Vagina (tissue), 2 donors: ENCODE measurements around the gene ADI1. TPM values are rescaled to one million over a fixed set of nuclear protein-coding genes. Genes with fewer than 3 reads are reported as not detected.
"Not testable (repeated sequence)": the region's sequence is repeated elsewhere in the genome, so short reads cannot be mapped to it uniquely, and the experiment has no call there.

ENCODE experiments used
- DNase-seq, 2 donors: peaks; one replicate each; pipeline ENCODE4 v3.0.0-alpha.2; 2017; ENCODE audit errors: extremely low spot score in 2 of 2
- H3K27ac ChIP-seq: fragments of 200-600 bp; sonication (generic); one replicate; pipeline ENCODE4 v1.5.1; 2019
- H3K27me3 ChIP-seq: fragments of 200-600 bp; sonication (generic); one replicate; pipeline ENCODE4 v1.5.1; 2019
- H3K36me3 ChIP-seq, 2 donors: fragments of 200-600 bp; sonication (generic); one replicate each; pipeline ENCODE4 v1.5.1; 2017 to 2019
- H3K4me1 ChIP-seq: fragments of 200-600 bp; sonication (generic); one replicate; pipeline ENCODE4 v1.5.1; 2019
- H3K4me3 ChIP-seq, 2 donors: fragments of 200-600 bp; sonication (generic); 1 replicate in 1 of 2; 2 replicates in 1 of 2; pipeline ENCODE4 v1.5.1; 2016 to 2019
- H3K9me3 ChIP-seq: fragments of 200-600 bp; sonication (generic); one replicate; pipeline ENCODE4 v1.5.1; 2019
- POLR2A ChIP-seq, 2 donors: fragments of 450-650 bp; IDR thresholded peaks; one replicate each; pipeline ENCODE4 v1.6.1; 2017; ENCODE audit warnings: antibody characterized with exemption in 2 of 2, mild to moderate bottlenecking in 2 of 2, moderate library complexity in 2 of 2
- POLR2AphosphoS5 ChIP-seq, 2 donors: sonication (generic); formaldehyde crosslinking; IDR thresholded peaks; one replicate each; pipeline ENCODE4 v1.9.0; 2017; ENCODE audit warnings: antibody characterized with exemption in 2 of 2, mild to moderate bottlenecking in 2 of 2, low read depth in 1 of 2; ENCODE audit not compliant: insufficient read depth in 1 of 2
- intact Hi-C: fragments of 100-400 bp; cut with DNase I; formaldehyde crosslinking; loops from one replicate; pipeline ENCODE4 v1.15.1; 2023
- total RNA-seq: library from RNA; depleted of rRNA; stranded (reverse); fragments of >200 nt; gene quantifications from one replicate; pipeline ENCODE4 v1.2.3, GENCODE V29; 2016
- TF ChIP-seq, protein P1 (sequence below), 3 experiments: fragments of 450-650 bp in 2 of 3; fragments of 200-600 bp in 1 of 3; sonication (generic) in 1 of 3; IDR thresholded peaks; one replicate each; pipeline ENCODE4 v1.5.1; 2017 to 2019; ENCODE audit warnings: antibody characterized with exemption in 3 of 3, mild to moderate bottlenecking in 2 of 3, moderate library complexity in 2 of 3

ADI1 gene
- total RNA-seq, 1 donor from 2014 or later = 26.3 TPM

DNA sequence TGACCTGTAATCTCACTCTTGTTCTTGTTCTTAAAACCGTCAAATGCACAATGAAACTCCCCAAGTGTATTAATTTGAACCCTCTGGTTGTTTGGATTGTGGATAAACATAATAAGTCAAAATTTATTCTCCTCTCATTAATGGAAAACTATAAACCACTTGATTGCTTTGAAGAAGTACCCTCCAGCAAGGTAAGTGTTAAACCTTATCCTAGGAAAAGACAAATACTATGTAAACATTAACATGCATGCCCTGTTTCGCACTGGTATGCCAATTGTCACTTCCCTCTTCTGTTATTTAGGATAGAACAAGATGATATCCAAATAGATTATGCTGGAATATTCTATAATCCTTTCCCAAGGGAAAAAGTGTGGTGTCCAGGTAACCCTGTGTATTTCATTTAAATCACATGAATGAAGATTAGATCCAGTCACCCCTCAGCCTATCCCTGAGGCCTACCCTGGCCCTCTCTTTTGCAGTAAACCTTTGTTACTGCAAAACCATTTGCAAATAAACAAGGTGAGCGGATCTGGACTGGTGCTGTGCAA lies 1.3 kb downstream of the ADI1 start:
- H3K36me3 ChIP-seq = peaks cover 0 to 10% of the 10 kb centered on the region in 2 donors
- H3K4me3 ChIP-seq = peak overlapping the region; percentile 69 to 82
- H3K27me3 ChIP-seq = no peaks in the 10 kb centered on the region
- H3K27ac ChIP-seq = peak overlapping the region; percentile 94
- intact Hi-C loops = no loop called here
- H3K4me1 ChIP-seq = peaks cover 13% of the 10 kb centered on the region
- no peak for DNase-seq
- no peak for TF ChIP-seq POLR2A (IDR thresholded peaks at IDR 0.05)
- TF ChIP-seq POLR2AphosphoS5 (IDR thresholded peaks at IDR 0.05; ENCODE audit: insufficient read depth in 1 of 2, low read depth in 1 of 2) = no peak
- TF ChIP-seq, protein P1, sequence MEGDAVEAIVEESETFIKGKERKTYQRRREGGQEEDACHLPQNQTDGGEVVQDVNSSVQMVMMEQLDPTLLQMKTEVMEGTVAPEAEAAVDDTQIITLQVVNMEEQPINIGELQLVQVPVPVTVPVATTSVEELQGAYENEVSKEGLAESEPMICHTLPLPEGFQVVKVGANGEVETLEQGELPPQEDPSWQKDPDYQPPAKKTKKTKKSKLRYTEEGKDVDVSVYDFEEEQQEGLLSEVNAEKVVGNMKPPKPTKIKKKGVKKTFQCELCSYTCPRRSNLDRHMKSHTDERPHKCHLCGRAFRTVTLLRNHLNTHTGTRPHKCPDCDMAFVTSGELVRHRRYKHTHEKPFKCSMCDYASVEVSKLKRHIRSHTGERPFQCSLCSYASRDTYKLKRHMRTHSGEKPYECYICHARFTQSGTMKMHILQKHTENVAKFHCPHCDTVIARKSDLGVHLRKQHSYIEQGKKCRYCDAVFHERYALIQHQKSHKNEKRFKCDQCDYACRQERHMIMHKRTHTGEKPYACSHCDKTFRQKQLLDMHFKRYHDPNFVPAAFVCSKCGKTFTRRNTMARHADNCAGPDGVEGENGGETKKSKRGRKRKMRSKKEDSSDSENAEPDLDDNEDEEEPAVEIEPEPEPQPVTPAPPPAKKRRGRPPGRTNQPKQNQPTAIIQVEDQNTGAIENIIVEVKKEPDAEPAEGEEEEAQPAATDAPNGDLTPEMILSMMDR (IDR thresholded peaks at IDR 0.05) = no peak
- H3K9me3 ChIP-seq = no peaks in the 10 kb centered on the region

DNA sequence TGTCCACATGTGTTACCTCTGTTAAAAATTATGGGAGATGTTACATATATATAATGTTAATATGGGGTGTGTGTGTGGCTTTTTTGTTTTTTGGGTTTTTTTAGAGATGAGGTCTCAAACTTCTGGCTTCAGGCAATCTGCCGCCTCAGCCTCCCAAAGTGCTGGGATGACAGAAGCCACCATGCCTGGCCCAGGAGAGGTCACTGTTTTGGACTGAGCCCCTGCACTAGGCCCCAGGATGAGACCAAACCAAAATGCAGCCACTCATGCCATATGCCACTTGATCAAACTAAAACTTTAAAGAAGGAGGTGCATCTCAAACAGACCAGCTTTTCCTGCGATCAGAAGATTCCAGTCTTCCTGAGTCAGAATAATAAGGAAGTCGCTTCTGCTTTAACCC lies 2.5 kb downstream of the ADI1 start:
- Histone ChIP-seq H3K9me3 (no peaks in the 10 kb centered on the region), H3K4me1 (peaks cover 13% of the 10 kb centered on the region), H3K4me3 (no peak overlapping the region), H3K36me3 (peaks cover 0 to 22% of the 10 kb centered on the region in 2 donors), H3K27me3 (no peaks in the 10 kb centered on the region), H3K27ac (no peak overlapping the region)
- TF ChIP-seq, protein P1 (IDR thresholded peaks at IDR 0.05) = no peak
- TF ChIP-seq POLR2AphosphoS5 (IDR thresholded peaks at IDR 0.05; ENCODE audit: insufficient read depth in 1 of 2, low read depth in 1 of 2) (no peak), POLR2A (IDR thresholded peaks at IDR 0.05) (no peak)
- no peak for DNase-seq
- intact Hi-C loops = no loop called here

DNA sequence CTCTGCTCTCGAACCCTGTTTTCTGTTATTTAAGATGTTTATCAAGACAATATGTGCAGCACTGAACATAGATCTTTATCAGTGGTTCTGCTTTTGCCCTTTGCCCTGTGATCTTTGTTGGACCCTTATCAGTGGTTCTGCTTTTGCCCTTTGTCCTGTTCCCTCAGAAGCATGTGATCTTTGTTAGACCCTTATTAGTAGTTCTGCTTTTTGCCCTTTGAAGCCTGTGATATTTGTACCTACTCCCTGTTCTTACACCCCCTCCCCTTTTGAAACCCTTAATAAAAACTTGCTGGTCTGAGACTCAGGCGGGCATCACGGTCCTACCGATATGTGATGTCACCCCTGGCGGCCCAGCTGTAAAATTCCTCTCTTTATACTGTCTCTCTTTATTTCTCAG lies 3.9 kb downstream of the ADI1 start:
- H3K27ac ChIP-seq, H3K4me3 ChIP-seq, DNase-seq, H3K27me3 ChIP-seq, intact Hi-C loops, H3K9me3 ChIP-seq, H3K4me1 ChIP-seq: not testable (repeated sequence)
- peaks cover 0 to 35% of the 10 kb centered on the region in 2 donors for H3K36me3 ChIP-seq

DNA sequence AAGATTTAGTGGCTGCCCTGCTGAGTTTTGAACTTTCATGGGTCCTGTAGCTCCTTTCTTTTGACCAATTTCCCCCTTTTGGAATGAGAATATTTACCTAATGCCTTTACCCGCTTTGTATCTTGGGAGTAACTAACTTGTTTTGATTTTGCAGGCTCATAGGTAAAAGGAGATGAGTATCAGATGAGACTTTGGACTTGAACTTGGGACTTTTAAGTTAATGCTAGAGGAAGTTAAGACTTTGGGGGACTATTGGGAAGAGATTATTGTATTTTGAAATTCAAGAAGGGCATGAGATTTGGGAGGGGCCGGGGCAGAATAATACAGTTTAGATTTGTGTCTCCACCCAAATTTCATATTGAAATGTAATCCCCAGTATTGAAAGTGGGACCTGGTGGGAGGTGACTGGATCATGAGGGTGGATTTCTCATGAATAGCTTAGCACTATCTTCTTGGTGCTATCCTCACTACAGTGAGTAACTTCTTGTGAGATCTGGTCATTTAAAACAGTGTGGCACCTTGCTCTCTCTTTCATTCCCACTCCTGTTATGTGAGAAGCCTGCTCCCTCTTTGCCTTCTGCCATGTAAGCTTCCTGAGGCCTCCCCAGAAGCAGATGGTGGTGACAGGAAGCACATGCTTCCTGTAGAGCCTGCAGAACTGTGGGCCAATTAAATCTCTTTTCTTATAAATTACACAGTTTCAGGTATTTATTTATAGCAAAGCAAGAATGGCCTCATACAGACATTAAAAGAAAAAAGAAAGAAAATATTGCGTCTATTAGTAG lies 6.1 kb downstream of the ADI1 start:
- Histone ChIP-seq H3K4me1 (no peaks in the 10 kb centered on the region), H3K27me3 (no peaks in the 10 kb centered on the region), H3K36me3 (peaks cover 0 to 39% of the 10 kb centered on the region in 2 donors), H3K9me3 (no peaks in the 10 kb centered on the region), H3K4me3 (no peak overlapping the region), H3K27ac (no peak overlapping the region)
- TF ChIP-seq, protein P1 (IDR thresholded peaks at IDR 0.05) = no peak
- TF ChIP-seq POLR2A (IDR thresholded peaks at IDR 0.05) (no peak), POLR2AphosphoS5 (IDR thresholded peaks at IDR 0.05; ENCODE audit: insufficient read depth in 1 of 2, low read depth in 1 of 2) (no peak)
- intact Hi-C loops = no loop called here
- DNase-seq = no peak

- H3K36me3 ChIP-seq = peaks cover 0 to 39% of the 10 kb centered on the region in 2 donors
- no peaks in the 10 kb centered on the region for H3K27me3 ChIP-seq
- H3K9me3 ChIP-seq = no peaks in the 10 kb centered on the region
- H3K4me3 ChIP-seq = no peak overlapping the region
- no peaks in the 10 kb centered on the region for H3K4me1 ChIP-seq
- DNase-seq = no peak
- no peak overlapping the region for H3K27ac ChIP-seq
- TF ChIP-seq, protein P1 (IDR thresholded peaks at IDR 0.05) = no peak
- TF ChIP-seq POLR2A (IDR thresholded peaks at IDR 0.05) (no peak), POLR2AphosphoS5 (IDR thresholded peaks at IDR 0.05; ENCODE audit: insufficient read depth in 1 of 2, low read depth in 1 of 2) (no peak)
- intact Hi-C loops = no loop called here
Measured at GRCh38 chr2:3512086-3512485, 7.2 kb downstream of the ADI1 start.
